ENCODE data around the gene TSN.

DNA sequence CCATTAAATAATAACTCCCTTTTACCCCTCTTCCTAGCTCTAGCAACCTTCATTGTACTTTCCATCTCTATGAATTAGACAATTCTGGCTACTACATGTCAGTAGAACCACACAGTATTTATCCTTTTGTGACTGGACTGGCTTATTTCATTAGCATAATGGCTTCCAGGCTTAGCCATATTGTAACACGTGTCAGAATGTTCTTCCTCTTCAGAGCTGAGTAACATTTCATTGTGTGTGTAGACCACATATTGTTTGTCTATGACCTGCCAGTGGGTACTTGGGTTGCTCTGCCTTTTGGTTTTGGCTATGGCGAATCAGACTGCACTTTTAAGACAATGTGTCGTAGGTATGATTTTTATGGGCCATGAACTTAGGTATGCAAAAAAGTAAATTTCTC lies 20.9 kb downstream of the TSN start:
- TF ChIP-seq JUNB (IDR thresholded peaks at IDR 0.05) (no peak), EZH2 (IDR thresholded peaks at IDR 0.05; ENCODE audit: borderline replicate concordance, control insufficient read depth, low read depth, low read length) (no peak), BRCA1 (IDR thresholded peaks at IDR 0.05; ENCODE audit: low read depth, low read length) (no peak), POLR2A (IDR thresholded peaks at IDR 0.05; ENCODE audit: low read depth, low read length) (no peak), SRF (IDR thresholded peaks at IDR 0.05; ENCODE audit: low read depth in 2 of 2, low read length in 2 of 2) (no peak), CREM (IDR thresholded peaks at IDR 0.05; ENCODE audit: low read depth) (no peak)
- TF ChIP-seq, protein P1, sequence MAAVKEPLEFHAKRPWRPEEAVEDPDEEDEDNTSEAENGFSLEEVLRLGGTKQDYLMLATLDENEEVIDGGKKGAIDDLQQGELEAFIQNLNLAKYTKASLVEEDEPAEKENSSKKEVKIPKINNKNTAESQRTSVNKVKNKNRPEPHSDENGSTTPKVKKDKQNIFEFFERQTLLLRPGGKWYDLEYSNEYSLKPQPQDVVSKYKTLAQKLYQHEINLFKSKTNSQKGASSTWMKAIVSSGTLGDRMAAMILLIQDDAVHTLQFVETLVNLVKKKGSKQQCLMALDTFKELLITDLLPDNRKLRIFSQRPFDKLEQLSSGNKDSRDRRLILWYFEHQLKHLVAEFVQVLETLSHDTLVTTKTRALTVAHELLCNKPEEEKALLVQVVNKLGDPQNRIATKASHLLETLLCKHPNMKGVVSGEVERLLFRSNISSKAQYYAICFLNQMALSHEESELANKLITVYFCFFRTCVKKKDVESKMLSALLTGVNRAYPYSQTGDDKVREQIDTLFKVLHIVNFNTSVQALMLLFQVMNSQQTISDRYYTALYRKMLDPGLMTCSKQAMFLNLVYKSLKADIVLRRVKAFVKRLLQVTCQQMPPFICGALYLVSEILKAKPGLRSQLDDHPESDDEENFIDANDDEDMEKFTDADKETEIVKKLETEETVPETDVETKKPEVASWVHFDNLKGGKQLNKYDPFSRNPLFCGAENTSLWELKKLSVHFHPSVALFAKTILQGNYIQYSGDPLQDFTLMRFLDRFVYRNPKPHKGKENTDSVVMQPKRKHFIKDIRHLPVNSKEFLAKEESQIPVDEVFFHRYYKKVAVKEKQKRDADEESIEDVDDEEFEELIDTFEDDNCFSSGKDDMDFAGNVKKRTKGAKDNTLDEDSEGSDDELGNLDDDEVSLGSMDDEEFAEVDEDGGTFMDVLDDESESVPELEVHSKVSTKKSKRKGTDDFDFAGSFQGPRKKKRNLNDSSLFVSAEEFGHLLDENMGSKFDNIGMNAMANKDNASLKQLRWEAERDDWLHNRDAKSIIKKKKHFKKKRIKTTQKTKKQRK (IDR thresholded peaks at IDR 0.05; ENCODE audit: low read depth, low read length), result no peak
- TF ChIP-seq, protein P2, sequence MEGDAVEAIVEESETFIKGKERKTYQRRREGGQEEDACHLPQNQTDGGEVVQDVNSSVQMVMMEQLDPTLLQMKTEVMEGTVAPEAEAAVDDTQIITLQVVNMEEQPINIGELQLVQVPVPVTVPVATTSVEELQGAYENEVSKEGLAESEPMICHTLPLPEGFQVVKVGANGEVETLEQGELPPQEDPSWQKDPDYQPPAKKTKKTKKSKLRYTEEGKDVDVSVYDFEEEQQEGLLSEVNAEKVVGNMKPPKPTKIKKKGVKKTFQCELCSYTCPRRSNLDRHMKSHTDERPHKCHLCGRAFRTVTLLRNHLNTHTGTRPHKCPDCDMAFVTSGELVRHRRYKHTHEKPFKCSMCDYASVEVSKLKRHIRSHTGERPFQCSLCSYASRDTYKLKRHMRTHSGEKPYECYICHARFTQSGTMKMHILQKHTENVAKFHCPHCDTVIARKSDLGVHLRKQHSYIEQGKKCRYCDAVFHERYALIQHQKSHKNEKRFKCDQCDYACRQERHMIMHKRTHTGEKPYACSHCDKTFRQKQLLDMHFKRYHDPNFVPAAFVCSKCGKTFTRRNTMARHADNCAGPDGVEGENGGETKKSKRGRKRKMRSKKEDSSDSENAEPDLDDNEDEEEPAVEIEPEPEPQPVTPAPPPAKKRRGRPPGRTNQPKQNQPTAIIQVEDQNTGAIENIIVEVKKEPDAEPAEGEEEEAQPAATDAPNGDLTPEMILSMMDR (IDR thresholded peaks at IDR 0.05 in 2 of 3, conservative IDR thresholded peaks at IDR 0.05 in 1 of 3; ENCODE audit: control insufficient read depth in 2 of 3, extremely low read depth in 1 of 3, insufficient read depth in 1 of 3, low read depth in 3 of 3, low read length in 3 of 3), result no peak
